GM23248 (cell line): ENCODE results near the gene MYRIP.

Experiments used
- EZH2 ChIP-seq: fragments of 200-600 bp; sonication (generic); IDR thresholded peaks from 2 replicates; pipeline ENCODE4 v1.6.1; 2018; ENCODE audit warnings: antibody characterized with exemption, mild to moderate bottlenecking; ENCODE audit not compliant: insufficient read depth, poor library complexity, severe bottlenecking
- EZH2phosphoT487 ChIP-seq: fragments of 200-600 bp; sonication (generic); IDR thresholded peaks from 2 replicates; pipeline ENCODE4 v1.6.1; 2018; ENCODE audit warnings: antibody characterized with exemption, moderate library complexity, mild to moderate bottlenecking, low read depth; ENCODE audit not compliant: insufficient read depth

DNA sequence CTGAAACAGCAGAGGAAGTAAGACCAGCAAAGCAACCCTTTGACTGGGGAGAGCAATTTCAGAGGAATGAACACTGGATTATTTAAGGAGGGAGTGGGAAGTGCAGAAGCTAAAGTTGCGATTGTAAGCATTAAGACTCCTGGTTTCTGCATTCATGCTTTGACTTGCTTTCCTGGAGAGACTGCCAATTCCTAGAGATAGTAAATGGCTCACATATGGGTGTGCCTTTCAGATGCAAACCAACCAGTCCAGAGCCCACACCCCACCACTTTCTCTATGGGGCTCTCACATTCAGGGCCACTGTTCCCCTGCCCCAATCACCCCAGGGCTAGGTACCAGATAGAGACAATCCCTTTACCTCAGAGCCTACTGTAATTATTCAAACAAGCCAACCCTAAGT is 299.2 kb downstream of the MYRIP start:
- TF ChIP-seq EZH2phosphoT487 (no peak), EZH2 (no peak)
